ENCODE data around the gene NUP58.
"Not testable (repeated sequence)": the region's sequence is repeated elsewhere in the genome, so short reads cannot be mapped to it uniquely, and the experiment has no call there.

NUP58 gene

GRCh38 chr13:25352230-25352629 lies 50.8 kb downstream of the NUP58 start:
- H3K27ac ChIP-seq (ENCODE audit: low read length), result no peak overlapping the region
- no peak for TF ChIP-seq EZH2 (IDR thresholded peaks at IDR 0.05; ENCODE audit: borderline replicate concordance, low read depth, low read length, severe bottlenecking)
- TF ChIP-seq CTCF (IDR thresholded peaks at IDR 0.05; ENCODE audit: borderline replicate concordance, extremely low read depth, low read length, poor library complexity, severe bottlenecking), result no peak
- no peak overlapping the region for H3K9ac ChIP-seq (ENCODE audit: low read depth, low read length)
- peaks cover 3% of the 10 kb centered on the region for H3K27me3 ChIP-seq (ENCODE audit: insufficient read depth, low read length, poor library complexity)
- no peak overlapping the region for H3K4me3 ChIP-seq (ENCODE audit: low read depth in 1 of 2, low read length in 2 of 2)
- no peak for ATAC-seq (ENCODE audit: insufficient read depth, low read depth)
- H3K79me2 ChIP-seq (ENCODE audit: insufficient read depth, low read length), result no peaks in the 10 kb centered on the region
- no peaks in the 10 kb centered on the region for H4K20me1 ChIP-seq (ENCODE audit: insufficient read depth, low read length)
- no peak overlapping the region for H2AFZ ChIP-seq (ENCODE audit: low read depth, low read length)
- H3K4me2 ChIP-seq (ENCODE audit: insufficient read depth, low read length), result no peak overlapping the region
- H3K9me3 ChIP-seq (ENCODE audit: insufficient read depth, low read length, severe bottlenecking), result no peaks in the 10 kb centered on the region
- H3K36me3 ChIP-seq (ENCODE audit: insufficient read depth, low read length), result no peaks in the 10 kb centered on the region
- no peak for DNase-seq
- no peaks in the 10 kb centered on the region for H3K4me1 ChIP-seq (ENCODE audit: insufficient read depth, low read length)

- no peak overlapping the region for H3K4me3 ChIP-seq (ENCODE audit: low read depth in 1 of 2, low read length in 2 of 2)
- no peak overlapping the region for H3K4me2 ChIP-seq (ENCODE audit: insufficient read depth, low read length)
- no peaks in the 10 kb centered on the region for H4K20me1 ChIP-seq (ENCODE audit: insufficient read depth, low read length)
- DNase-seq (no peak), ATAC-seq (ENCODE audit: insufficient read depth, low read depth) (no peak)
- TF ChIP-seq CTCF (IDR thresholded peaks at IDR 0.05; ENCODE audit: borderline replicate concordance, extremely low read depth, low read length, poor library complexity, severe bottlenecking), result no peak
- no peak for TF ChIP-seq EZH2 (IDR thresholded peaks at IDR 0.05; ENCODE audit: borderline replicate concordance, low read depth, low read length, severe bottlenecking)
- H3K79me2 ChIP-seq (ENCODE audit: insufficient read depth, low read length), result no peaks in the 10 kb centered on the region
- peaks cover 3% of the 10 kb centered on the region for H3K27me3 ChIP-seq (ENCODE audit: insufficient read depth, low read length, poor library complexity)
- H3K4me1 ChIP-seq (ENCODE audit: insufficient read depth, low read length), result no peaks in the 10 kb centered on the region
- H3K9me3 ChIP-seq (ENCODE audit: insufficient read depth, low read length, severe bottlenecking), result no peaks in the 10 kb centered on the region
- no peaks in the 10 kb centered on the region for H3K36me3 ChIP-seq (ENCODE audit: insufficient read depth, low read length)
- H3K9ac ChIP-seq (ENCODE audit: low read depth, low read length), result no peak overlapping the region
- no peak overlapping the region for H2AFZ ChIP-seq (ENCODE audit: low read depth, low read length)
- no peak overlapping the region for H3K27ac ChIP-seq (ENCODE audit: low read length)
Measured at GRCh38 chr13:25352806-25353205, 51.4 kb downstream of the NUP58 start.

GRCh38 chr13:25353344-25353743 lies 51.9 kb downstream of the NUP58 start:
- no peak overlapping the region for H3K9ac ChIP-seq (ENCODE audit: low read depth, low read length)
- H3K79me2 ChIP-seq (ENCODE audit: insufficient read depth, low read length), result no peaks in the 10 kb centered on the region
- H3K27me3 ChIP-seq (ENCODE audit: insufficient read depth, low read length, poor library complexity), result peaks cover 3% of the 10 kb centered on the region
- no peaks in the 10 kb centered on the region for H3K4me1 ChIP-seq (ENCODE audit: insufficient read depth, low read length)
- DNase-seq, result no peak
- no peaks in the 10 kb centered on the region for H4K20me1 ChIP-seq (ENCODE audit: insufficient read depth, low read length)
- H3K9me3 ChIP-seq (ENCODE audit: insufficient read depth, low read length, severe bottlenecking), result no peaks in the 10 kb centered on the region
- H3K4me2 ChIP-seq (ENCODE audit: insufficient read depth, low read length), result no peak overlapping the region
- H3K36me3 ChIP-seq (ENCODE audit: insufficient read depth, low read length), result no peaks in the 10 kb centered on the region
- no peak overlapping the region for H3K27ac ChIP-seq (ENCODE audit: low read length)
- ATAC-seq (ENCODE audit: insufficient read depth, low read depth), result no peak
- no peak overlapping the region for H3K4me3 ChIP-seq (ENCODE audit: low read depth in 1 of 2, low read length in 2 of 2)
- H2AFZ ChIP-seq (ENCODE audit: low read depth, low read length), result no peak overlapping the region
- TF ChIP-seq EZH2 (IDR thresholded peaks at IDR 0.05; ENCODE audit: borderline replicate concordance, low read depth, low read length, severe bottlenecking), result no peak
- TF ChIP-seq CTCF (IDR thresholded peaks at IDR 0.05; ENCODE audit: borderline replicate concordance, extremely low read depth, low read length, poor library complexity, severe bottlenecking), result no peak

GRCh38 chr13:25354377-25354776 lies 53.0 kb downstream of the NUP58 start:
- TF ChIP-seq CTCF (IDR thresholded peaks at IDR 0.05; ENCODE audit: borderline replicate concordance, extremely low read depth, low read length, poor library complexity, severe bottlenecking) (no peak), EZH2 (IDR thresholded peaks at IDR 0.05; ENCODE audit: borderline replicate concordance, low read depth, low read length, severe bottlenecking) (no peak)
- no peak overlapping the region for H3K4me3 ChIP-seq (ENCODE audit: low read depth in 1 of 2, low read length in 2 of 2)
- no peak overlapping the region for H3K9ac ChIP-seq (ENCODE audit: low read depth, low read length)
- ATAC-seq (ENCODE audit: insufficient read depth, low read depth) (no peak), DNase-seq (no peak)
- H3K4me2 ChIP-seq (ENCODE audit: insufficient read depth, low read length), result no peak overlapping the region
- H3K4me1 ChIP-seq (ENCODE audit: insufficient read depth, low read length), result no peaks in the 10 kb centered on the region
- no peaks in the 10 kb centered on the region for H4K20me1 ChIP-seq (ENCODE audit: insufficient read depth, low read length)
- no peak overlapping the region for H3K27ac ChIP-seq (ENCODE audit: low read length)
- H3K27me3 ChIP-seq (ENCODE audit: insufficient read depth, low read length, poor library complexity), result peaks cover 3% of the 10 kb centered on the region
- no peaks in the 10 kb centered on the region for H3K9me3 ChIP-seq (ENCODE audit: insufficient read depth, low read length, severe bottlenecking)
- no peaks in the 10 kb centered on the region for H3K36me3 ChIP-seq (ENCODE audit: insufficient read depth, low read length)
- no peaks in the 10 kb centered on the region for H3K79me2 ChIP-seq (ENCODE audit: insufficient read depth, low read length)
- H2AFZ ChIP-seq (ENCODE audit: low read depth, low read length), result no peak overlapping the region

- not testable (repeated sequence) for ATAC-seq (ENCODE audit: insufficient read depth, low read depth); H3K4me3 ChIP-seq (ENCODE audit: low read depth in 1 of 2, low read length in 2 of 2); H2AFZ ChIP-seq (ENCODE audit: low read depth, low read length)
Measured at GRCh38 chr13:25360443-25360842, 59.0 kb downstream of the NUP58 start.

More at GRCh38 chr13:25360443-25360842, 59.0 kb downstream of the NUP58 start:
- not testable (repeated sequence) for H3K79me2 ChIP-seq (ENCODE audit: insufficient read depth, low read length); H3K4me1 ChIP-seq (ENCODE audit: insufficient read depth, low read length); H3K4me2 ChIP-seq (ENCODE audit: insufficient read depth, low read length); H4K20me1 ChIP-seq (ENCODE audit: insufficient read depth, low read length); H3K36me3 ChIP-seq (ENCODE audit: insufficient read depth, low read length); H3K9me3 ChIP-seq (ENCODE audit: insufficient read depth, low read length, severe bottlenecking); H3K9ac ChIP-seq (ENCODE audit: low read depth, low read length); DNase-seq; H3K27me3 ChIP-seq (ENCODE audit: insufficient read depth, low read length, poor library complexity); H3K27ac ChIP-seq (ENCODE audit: low read length)
